HG03354 (cell line): Measurements from ENCODE around the gene APOC1.
"Not testable (repeated sequence)": the region's sequence is repeated elsewhere in the genome, so short reads cannot be mapped to it uniquely, and the experiment has no call there.

Experiments
- ATAC-seq: cut with Tn5 transposase; IDR thresholded peaks from one replicate; pipeline ENCODE4 v1.9.1; 2021; ENCODE audit warnings: mild to moderate bottlenecking; ENCODE audit not compliant: unreplicated experiment, poor library complexity, severe bottlenecking

Gene APOC1

GRCh38 chr19:44914433-44915206 is at the start of gene APOC1:
Gene APOC1 (plus strand): TSS chr19:44914608. CDS start chr19:44914892, 284 bp downstream.
- ATAC-seq = peak; percentile 93

GRCh38 chr19:44865196-44865767 is 49.1 kb upstream of the APOC1 start:
- no peak for ATAC-seq

- no peak for ATAC-seq
Measured at GRCh38 chr19:44866664-44867063, 47.7 kb upstream of the APOC1 start.

GRCh38 chr19:44867578-44867977 is 46.8 kb upstream of the APOC1 start:
- no peak for ATAC-seq

- no peak for ATAC-seq
Measured at GRCh38 chr19:44869733-44870470, 44.5 kb upstream of the APOC1 start.

- ATAC-seq = no peak
Measured at GRCh38 chr19:44871809-44872208, 42.6 kb upstream of the APOC1 start.

- ATAC-seq = no peak
Measured at GRCh38 chr19:44872661-44873060, 41.7 kb upstream of the APOC1 start.

- ATAC-seq = no peak
Measured at GRCh38 chr19:44874317-44874716, 40.1 kb upstream of the APOC1 start.

GRCh38 chr19:44875666-44876451 is 38.5 kb upstream of the APOC1 start:
- ATAC-seq = no peak

GRCh38 chr19:44876930-44877535 is 37.4 kb upstream of the APOC1 start:
- no peak for ATAC-seq

- ATAC-seq = no peak
Measured at GRCh38 chr19:44878120-44878865, 36.1 kb upstream of the APOC1 start.

- ATAC-seq = no peak
Measured at GRCh38 chr19:44879309-44880065, 34.9 kb upstream of the APOC1 start.

GRCh38 chr19:44882063-44882462 is 32.3 kb upstream of the APOC1 start:
- no peak for ATAC-seq

- ATAC-seq = not testable (repeated sequence)
Measured at GRCh38 chr19:44882619-44883397, 31.6 kb upstream of the APOC1 start.

GRCh38 chr19:44883922-44884321 is 30.5 kb upstream of the APOC1 start:
- no peak for ATAC-seq

- no peak for ATAC-seq
Measured at GRCh38 chr19:44884566-44884965, 29.8 kb upstream of the APOC1 start.

GRCh38 chr19:44886141-44886540 is 28.3 kb upstream of the APOC1 start:
- ATAC-seq = no peak

GRCh38 chr19:44887648-44888047 is 26.8 kb upstream of the APOC1 start:
- ATAC-seq = no peak
